HepG2 (cell line): ENCODE results near the gene CMPK1. TPM values are rescaled to one million over a fixed set of nuclear protein-coding genes. Genes with fewer than 3 reads are reported as not detected.

ENCODE experiments used
- CAMTA2 ChIP-seq: sonication (generic); formaldehyde crosslinking; IDR thresholded peaks from 2 replicates; pipeline ENCODE4 v1.4.0; 2020; ENCODE audit warnings: mild to moderate bottlenecking, missing genetic modification reagents, borderline replicate concordance
- CEBPB ChIP-seq: IDR thresholded peaks from 2 replicates; pipeline ENCODE4 v1.6.1; 2011; ENCODE audit warnings: low read depth, low read length, improper control_type of control experiment, borderline replicate concordance
- SUZ12 ChIP-seq: fragments of 150-350 bp; IDR thresholded peaks from 2 replicates; pipeline ENCODE4 v1.6.1; 2014; ENCODE audit warnings: low read depth, low read length
- ZBTB20 ChIP-seq: sonication (generic); formaldehyde crosslinking; IDR thresholded peaks from 2 replicates; pipeline ENCODE4 v1.8.1; 2023; ENCODE audit warnings: missing genetic modification reagents, low read depth, mild to moderate bottlenecking, borderline replicate concordance
- ZNF841 ChIP-seq: sonication (generic); formaldehyde crosslinking; IDR thresholded peaks from 2 replicates; pipeline ENCODE4 v1.8.1; 2023; ENCODE audit warnings: missing genetic modification reagents, borderline replicate concordance
- polyA plus RNA-seq, 8 experiments: library from polyadenylated mRNA; depleted of rRNA in 3 of 8; stranded (reverse) in 7 of 8; unstranded in 1 of 8; fragments of >200 nt; fragmentation: Illumina TruSeq in 4 of 8; extraction: Trizol in 4 of 8; gene quantifications; 2 replicates each; pipeline versions ENCODE4 v1.2.1 to v1.2.3, GENCODE V29; 2011 to 2016; ENCODE audit warnings: low read depth in 4 of 8, missing spikeins in 1 of 8, mixed read lengths in 1 of 8; ENCODE audit not compliant: insufficient read depth in 1 of 8
- total RNA-seq, 5 experiments: library from RNA; depleted of rRNA; stranded (reverse); fragments of >200 nt; fragmentation: Illumina TruSeq; extraction: Trizol; gene quantifications; 2 replicates each; pipeline ENCODE4 v1.2.3, GENCODE V29; 2016; ENCODE audit warnings: low read depth in 1 of 5
- TF ChIP-seq, protein P1 (sequence below): sonication (generic); formaldehyde crosslinking; IDR thresholded peaks from 2 replicates; pipeline ENCODE4 v1.5.0; 2020; ENCODE audit warnings: missing genetic modification reagents, mild to moderate bottlenecking, borderline replicate concordance
- TF ChIP-seq, protein P2 (sequence below): sonication (generic); formaldehyde crosslinking; IDR thresholded peaks from 2 replicates; pipeline ENCODE4 v1.5.0; 2020; ENCODE audit warnings: mild to moderate bottlenecking, missing genetic modification reagents, borderline replicate concordance
- TF ChIP-seq, protein P3 (sequence below): sonication (generic); formaldehyde crosslinking; conservative IDR thresholded peaks from 2 replicates; pipeline ENCODE4 v1.8.0; 2022; ENCODE audit warnings: mild to moderate bottlenecking, moderate library complexity, missing genetic modification reagents
- TF ChIP-seq, protein P4 (sequence below): sonication (generic); formaldehyde crosslinking; IDR thresholded peaks from 2 replicates; pipeline ENCODE4 v1.4.0; 2020; ENCODE audit warnings: missing genetic modification reagents, low read depth, mild to moderate bottlenecking, borderline replicate concordance

CMPK1 gene
- total and polyA plus RNA-seq, 2 of the 13 experiments (the other 11 are each of a cell fraction or from before 2014, with no cell fraction given): 38.3 to 92.0 TPM

DNA sequence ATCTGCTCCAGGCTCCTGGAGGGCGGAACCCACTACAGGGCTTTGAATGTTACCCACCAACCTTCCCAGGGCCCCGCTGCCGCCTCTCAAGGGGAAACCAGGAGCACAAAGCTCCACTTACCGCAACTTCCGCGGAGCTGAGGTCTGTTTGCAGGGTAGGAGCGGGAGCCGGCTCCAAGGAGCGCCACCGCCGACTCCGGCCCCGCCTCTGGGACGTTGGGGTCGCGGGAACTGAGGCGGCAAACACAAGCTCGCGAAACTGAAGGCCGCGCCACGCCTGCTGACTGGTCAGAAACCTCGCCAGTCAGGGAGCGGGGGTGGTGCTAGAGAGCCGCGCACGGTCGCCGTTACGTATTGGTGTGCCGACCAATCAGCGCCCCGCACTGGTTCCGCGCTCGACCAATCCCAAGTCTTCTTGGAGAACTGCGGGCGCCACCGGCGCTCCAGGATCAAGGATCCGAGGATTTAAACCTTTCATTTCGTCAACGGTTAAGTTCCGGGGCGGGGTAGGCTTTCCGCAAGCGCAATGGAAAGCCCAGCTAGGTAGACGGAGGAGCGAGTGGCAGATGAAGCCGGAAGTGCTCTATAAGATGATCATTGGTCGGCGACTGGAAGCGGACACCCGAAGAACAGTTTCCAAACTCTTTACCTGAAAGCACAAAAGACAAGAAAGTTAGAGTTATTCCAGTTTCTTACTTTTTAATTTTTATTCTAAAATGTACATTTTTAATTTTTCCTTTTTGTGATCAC, 19.5 kb upstream of the CMPK1 start, which contains the start of gene STIL (continued):
- peak; percentile 27; the same call in 1 of the 2 replicates for TF ChIP-seq ZNF841 (CRISPR knock-in tag)
- TF ChIP-seq SUZ12: no peak
- TF ChIP-seq CAMTA2 (CRISPR knock-in tag): no peak
- TF ChIP-seq, protein P1, sequence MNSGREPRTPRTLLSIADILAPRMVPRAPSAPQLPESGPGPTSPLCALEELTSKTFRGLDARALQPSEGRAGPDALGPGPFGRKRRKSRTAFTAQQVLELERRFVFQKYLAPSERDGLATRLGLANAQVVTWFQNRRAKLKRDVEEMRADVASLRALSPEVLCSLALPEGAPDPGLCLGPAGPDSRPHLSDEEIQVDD (CRISPR knock-in tag): no peak
- TF ChIP-seq, protein P2, sequence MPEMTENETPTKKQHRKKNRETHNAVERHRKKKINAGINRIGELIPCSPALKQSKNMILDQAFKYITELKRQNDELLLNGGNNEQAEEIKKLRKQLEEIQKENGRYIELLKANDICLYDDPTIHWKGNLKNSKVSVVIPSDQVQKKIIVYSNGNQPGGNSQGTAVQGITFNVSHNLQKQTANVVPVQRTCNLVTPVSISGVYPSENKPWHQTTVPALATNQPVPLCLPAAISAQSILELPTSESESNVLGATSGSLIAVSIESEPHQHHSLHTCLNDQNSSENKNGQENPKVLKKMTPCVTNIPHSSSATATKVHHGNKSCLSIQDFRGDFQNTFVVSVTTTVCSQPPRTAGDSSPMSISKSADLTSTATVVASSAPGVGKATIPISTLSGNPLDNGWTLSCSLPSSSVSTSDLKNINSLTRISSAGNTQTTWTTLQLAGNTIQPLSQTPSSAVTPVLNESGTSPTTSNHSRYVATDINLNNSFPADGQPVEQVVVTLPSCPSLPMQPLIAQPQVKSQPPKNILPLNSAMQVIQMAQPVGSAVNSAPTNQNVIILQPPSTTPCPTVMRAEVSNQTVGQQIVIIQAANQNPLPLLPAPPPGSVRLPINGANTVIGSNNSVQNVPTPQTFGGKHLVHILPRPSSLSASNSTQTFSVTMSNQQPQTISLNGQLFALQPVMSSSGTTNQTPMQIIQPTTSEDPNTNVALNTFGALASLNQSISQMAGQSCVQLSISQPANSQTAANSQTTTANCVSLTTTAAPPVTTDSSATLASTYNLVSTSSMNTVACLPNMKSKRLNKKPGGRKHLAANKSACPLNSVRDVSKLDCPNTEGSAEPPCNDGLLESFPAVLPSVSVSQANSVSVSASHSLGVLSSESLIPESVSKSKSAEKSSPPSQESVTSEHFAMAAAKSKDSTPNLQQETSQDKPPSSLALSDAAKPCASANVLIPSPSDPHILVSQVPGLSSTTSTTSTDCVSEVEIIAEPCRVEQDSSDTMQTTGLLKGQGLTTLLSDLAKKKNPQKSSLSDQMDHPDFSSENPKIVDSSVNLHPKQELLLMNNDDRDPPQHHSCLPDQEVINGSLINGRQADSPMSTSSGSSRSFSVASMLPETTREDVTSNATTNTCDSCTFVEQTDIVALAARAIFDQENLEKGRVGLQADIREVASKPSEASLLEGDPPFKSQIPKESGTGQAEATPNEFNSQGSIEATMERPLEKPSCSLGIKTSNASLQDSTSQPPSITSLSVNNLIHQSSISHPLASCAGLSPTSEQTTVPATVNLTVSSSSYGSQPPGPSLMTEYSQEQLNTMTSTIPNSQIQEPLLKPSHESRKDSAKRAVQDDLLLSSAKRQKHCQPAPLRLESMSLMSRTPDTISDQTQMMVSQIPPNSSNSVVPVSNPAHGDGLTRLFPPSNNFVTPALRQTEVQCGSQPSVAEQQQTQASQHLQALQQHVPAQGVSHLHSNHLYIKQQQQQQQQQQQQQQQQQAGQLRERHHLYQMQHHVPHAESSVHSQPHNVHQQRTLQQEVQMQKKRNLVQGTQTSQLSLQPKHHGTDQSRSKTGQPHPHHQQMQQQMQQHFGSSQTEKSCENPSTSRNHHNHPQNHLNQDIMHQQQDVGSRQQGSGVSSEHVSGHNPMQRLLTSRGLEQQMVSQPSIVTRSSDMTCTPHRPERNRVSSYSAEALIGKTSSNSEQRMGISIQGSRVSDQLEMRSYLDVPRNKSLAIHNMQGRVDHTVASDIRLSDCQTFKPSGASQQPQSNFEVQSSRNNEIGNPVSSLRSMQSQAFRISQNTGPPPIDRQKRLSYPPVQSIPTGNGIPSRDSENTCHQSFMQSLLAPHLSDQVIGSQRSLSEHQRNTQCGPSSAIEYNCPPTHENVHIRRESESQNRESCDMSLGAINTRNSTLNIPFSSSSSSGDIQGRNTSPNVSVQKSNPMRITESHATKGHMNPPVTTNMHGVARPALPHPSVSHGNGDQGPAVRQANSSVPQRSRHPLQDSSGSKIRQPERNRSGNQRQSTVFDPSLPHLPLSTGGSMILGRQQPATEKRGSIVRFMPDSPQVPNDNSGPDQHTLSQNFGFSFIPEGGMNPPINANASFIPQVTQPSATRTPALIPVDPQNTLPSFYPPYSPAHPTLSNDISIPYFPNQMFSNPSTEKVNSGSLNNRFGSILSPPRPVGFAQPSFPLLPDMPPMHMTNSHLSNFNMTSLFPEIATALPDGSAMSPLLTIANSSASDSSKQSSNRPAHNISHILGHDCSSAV: no peak
- no peak for TF ChIP-seq CEBPB
- TF ChIP-seq, protein P3, sequence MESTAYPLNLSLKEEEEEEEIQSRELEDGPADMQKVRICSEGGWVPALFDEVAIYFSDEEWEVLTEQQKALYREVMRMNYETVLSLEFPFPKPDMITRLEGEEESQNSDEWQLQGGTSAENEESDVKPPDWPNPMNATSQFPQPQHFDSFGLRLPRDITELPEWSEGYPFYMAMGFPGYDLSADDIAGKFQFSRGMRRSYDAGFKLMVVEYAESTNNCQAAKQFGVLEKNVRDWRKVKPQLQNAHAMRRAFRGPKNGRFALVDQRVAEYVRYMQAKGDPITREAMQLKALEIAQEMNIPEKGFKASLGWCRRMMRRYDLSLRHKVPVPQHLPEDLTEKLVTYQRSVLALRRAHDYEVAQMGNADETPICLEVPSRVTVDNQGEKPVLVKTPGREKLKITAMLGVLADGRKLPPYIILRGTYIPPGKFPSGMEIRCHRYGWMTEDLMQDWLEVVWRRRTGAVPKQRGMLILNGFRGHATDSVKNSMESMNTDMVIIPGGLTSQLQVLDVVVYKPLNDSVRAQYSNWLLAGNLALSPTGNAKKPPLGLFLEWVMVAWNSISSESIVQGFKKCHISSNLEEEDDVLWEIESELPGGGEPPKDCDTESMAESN: peak; percentile 78
- no peak for TF ChIP-seq ZBTB20 (CRISPR knock-in tag)
- TF ChIP-seq, protein P4, sequence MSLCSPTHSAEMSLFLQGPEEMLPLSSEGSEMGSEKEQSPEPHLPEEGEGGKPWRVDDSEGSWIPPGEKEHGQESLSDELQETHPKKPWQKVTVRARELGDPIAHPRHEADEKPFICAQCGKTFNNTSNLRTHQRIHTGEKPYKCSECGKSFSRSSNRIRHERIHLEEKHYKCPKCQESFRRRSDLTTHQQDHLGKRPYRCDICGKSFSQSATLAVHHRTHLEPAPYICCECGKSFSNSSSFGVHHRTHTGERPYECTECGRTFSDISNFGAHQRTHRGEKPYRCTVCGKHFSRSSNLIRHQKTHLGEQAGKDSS: no peak
